ENCODE data around the gene TUSC2. TPM values are rescaled to one million over a fixed set of nuclear protein-coding genes. Genes with fewer than 3 reads are reported as not detected.
"Not testable (repeated sequence)": the region's sequence is repeated elsewhere in the genome, so short reads cannot be mapped to it uniquely, and the experiment has no call there.

TUSC2 gene
- total RNA-seq, 1 experiment from 2014 or later: 29.2 TPM

- DNase-seq: no peak
- intact Hi-C loops (cut with micrococcal nuclease; ENCODE audit: unreplicated experiment): no loop called here
- no peaks in the 10 kb centered on the region for H3K9me3 Mint-ChIP-seq (ENCODE audit: low read depth, unreplicated experiment)
- H3K27me3 Mint-ChIP-seq (ENCODE audit: unreplicated experiment): no peaks in the 10 kb centered on the region
- TF ChIP-seq CTCF (IDR thresholded peaks at IDR 0.05; ENCODE audit: unreplicated experiment): no peak
- peaks cover 37% of the 10 kb centered on the region for H3K36me3 Mint-ChIP-seq (ENCODE audit: insufficient read depth, unreplicated experiment)
- no peak overlapping the region for H3K4me3 Mint-ChIP-seq (ENCODE audit: low read depth, unreplicated experiment)
- no TSS peak for BruUV-seq (replicated peaks)
- H3K4me1 Mint-ChIP-seq (ENCODE audit: low read depth, unreplicated experiment): peaks cover 9% of the 10 kb centered on the region
- no peak overlapping the region for H3K27ac Mint-ChIP-seq (ENCODE audit: unreplicated experiment)
- CTCF ChIA-PET: no interaction called here
Measured at GRCh38 chr3:50287262-50287661, 40.8 kb downstream of the TUSC2 start.

GRCh38 chr3:50286322-50287227 is 41.4 kb downstream of the TUSC2 start:
- intact Hi-C loops (cut with micrococcal nuclease; ENCODE audit: unreplicated experiment): no loop called here
- Mint-ChIP-seq H3K9me3 (ENCODE audit: low read depth, unreplicated experiment) (no peaks in the 10 kb centered on the region), H3K27ac (ENCODE audit: unreplicated experiment) (no peak overlapping the region), H3K27me3 (ENCODE audit: unreplicated experiment) (no peaks in the 10 kb centered on the region), H3K4me1 (ENCODE audit: low read depth, unreplicated experiment) (peaks cover 8% of the 10 kb centered on the region), H3K36me3 (ENCODE audit: insufficient read depth, unreplicated experiment) (peaks cover 30% of the 10 kb centered on the region), H3K4me3 (ENCODE audit: low read depth, unreplicated experiment) (no peak overlapping the region)
- CTCF ChIA-PET: no interaction called here
- no TSS peak for BruUV-seq (replicated peaks)
- DNase-seq: no peak
- no peak for TF ChIP-seq CTCF (IDR thresholded peaks at IDR 0.05; ENCODE audit: unreplicated experiment)

- DNase-seq; H3K4me3 Mint-ChIP-seq (ENCODE audit: low read depth, unreplicated experiment); H3K27me3 Mint-ChIP-seq (ENCODE audit: unreplicated experiment); H3K9me3 Mint-ChIP-seq (ENCODE audit: low read depth, unreplicated experiment); H3K27ac Mint-ChIP-seq (ENCODE audit: unreplicated experiment); BruUV-seq (replicated peaks); intact Hi-C loops (cut with micrococcal nuclease; ENCODE audit: unreplicated experiment); H3K4me1 Mint-ChIP-seq (ENCODE audit: low read depth, unreplicated experiment): not testable (repeated sequence)
- peaks cover 20% of the 10 kb centered on the region for H3K36me3 Mint-ChIP-seq (ENCODE audit: insufficient read depth, unreplicated experiment)
- CTCF ChIA-PET: interaction anchor here (0.6 kb wide), 1 partner anchor 1625 kb away, joined by 6 read pairs; no protein-coding TSS in a partner anchor
Measured at GRCh38 chr3:50284121-50284520, 43.9 kb downstream of the TUSC2 start.

- BruUV-seq (replicated peaks): no TSS peak
- CTCF ChIA-PET: interaction anchor here (1.1 kb wide), 1 partner anchor 58 kb away, joined by 3 read pairs; no protein-coding TSS in a partner anchor
- Mint-ChIP-seq H3K9me3 (ENCODE audit: low read depth, unreplicated experiment) (no peaks in the 10 kb centered on the region), H3K27ac (ENCODE audit: unreplicated experiment) (no peak overlapping the region), H3K27me3 (ENCODE audit: unreplicated experiment) (no peaks in the 10 kb centered on the region), H3K4me3 (ENCODE audit: low read depth, unreplicated experiment) (no peak overlapping the region), H3K36me3 (ENCODE audit: insufficient read depth, unreplicated experiment) (peaks cover 16% of the 10 kb centered on the region), H3K4me1 (ENCODE audit: low read depth, unreplicated experiment) (no peaks in the 10 kb centered on the region)
- no peak for DNase-seq
- TF ChIP-seq CTCF (IDR thresholded peaks at IDR 0.05; ENCODE audit: unreplicated experiment): no peak
- intact Hi-C loops (cut with micrococcal nuclease; ENCODE audit: unreplicated experiment): loop anchor here (10.0 kb wide), 1 partner anchor 45 kb away; the partner anchor contains the start of genes HYAL2 and TUSC2
Measured at GRCh38 chr3:50279255-50280016, 48.6 kb downstream of the TUSC2 start.

Measured in Calu3 (cell line).